ENCODE measurements around the gene XPO4. TPM values are rescaled to one million over a fixed set of nuclear protein-coding genes. Genes with fewer than 3 reads are reported as not detected.
"Not testable (repeated sequence)": the region's sequence is repeated elsewhere in the genome, so short reads cannot be mapped to it uniquely, and the experiment has no call there.

The XPO4 gene
- total and polyA plus RNA-seq, 4 donors, result 2.5 to 12.5 (median 7.5) TPM

DNA sequence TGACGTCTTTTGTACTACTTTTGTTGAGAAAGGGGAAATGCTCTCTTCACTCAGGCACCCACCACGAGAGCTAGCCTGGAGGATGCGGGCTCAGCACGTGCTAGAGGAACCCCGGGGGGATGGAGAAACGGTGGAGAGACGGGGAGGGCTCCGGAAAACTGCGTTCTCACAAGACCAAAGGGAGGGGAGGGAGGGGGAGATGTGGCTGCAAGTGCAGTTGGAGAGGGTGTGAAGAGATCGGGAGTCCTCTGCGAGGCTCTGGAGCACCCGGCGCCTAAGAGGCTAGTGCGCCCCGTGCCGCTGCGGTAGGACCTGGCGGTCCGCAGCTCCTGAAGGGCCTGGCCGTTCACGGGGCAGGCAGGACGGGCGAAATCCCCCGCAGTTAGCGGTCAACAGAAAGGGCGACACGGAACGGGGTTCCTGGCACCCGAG is 43.4 kb upstream of the XPO4 start (continued):
- TF ChIP-seq, protein P1, sequence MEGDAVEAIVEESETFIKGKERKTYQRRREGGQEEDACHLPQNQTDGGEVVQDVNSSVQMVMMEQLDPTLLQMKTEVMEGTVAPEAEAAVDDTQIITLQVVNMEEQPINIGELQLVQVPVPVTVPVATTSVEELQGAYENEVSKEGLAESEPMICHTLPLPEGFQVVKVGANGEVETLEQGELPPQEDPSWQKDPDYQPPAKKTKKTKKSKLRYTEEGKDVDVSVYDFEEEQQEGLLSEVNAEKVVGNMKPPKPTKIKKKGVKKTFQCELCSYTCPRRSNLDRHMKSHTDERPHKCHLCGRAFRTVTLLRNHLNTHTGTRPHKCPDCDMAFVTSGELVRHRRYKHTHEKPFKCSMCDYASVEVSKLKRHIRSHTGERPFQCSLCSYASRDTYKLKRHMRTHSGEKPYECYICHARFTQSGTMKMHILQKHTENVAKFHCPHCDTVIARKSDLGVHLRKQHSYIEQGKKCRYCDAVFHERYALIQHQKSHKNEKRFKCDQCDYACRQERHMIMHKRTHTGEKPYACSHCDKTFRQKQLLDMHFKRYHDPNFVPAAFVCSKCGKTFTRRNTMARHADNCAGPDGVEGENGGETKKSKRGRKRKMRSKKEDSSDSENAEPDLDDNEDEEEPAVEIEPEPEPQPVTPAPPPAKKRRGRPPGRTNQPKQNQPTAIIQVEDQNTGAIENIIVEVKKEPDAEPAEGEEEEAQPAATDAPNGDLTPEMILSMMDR (IDR thresholded peaks at IDR 0.05; ENCODE audit: low read depth, low read length, missing input control), result no peak
- TF ChIP-seq RAD21 (IDR thresholded peaks at IDR 0.05) (no peak), JUND (IDR thresholded peaks at IDR 0.05) (no peak), FOXA1 (IDR thresholded peaks at IDR 0.05) (no peak), YY1 (IDR thresholded peaks at IDR 0.05) (no peak)

DNA sequence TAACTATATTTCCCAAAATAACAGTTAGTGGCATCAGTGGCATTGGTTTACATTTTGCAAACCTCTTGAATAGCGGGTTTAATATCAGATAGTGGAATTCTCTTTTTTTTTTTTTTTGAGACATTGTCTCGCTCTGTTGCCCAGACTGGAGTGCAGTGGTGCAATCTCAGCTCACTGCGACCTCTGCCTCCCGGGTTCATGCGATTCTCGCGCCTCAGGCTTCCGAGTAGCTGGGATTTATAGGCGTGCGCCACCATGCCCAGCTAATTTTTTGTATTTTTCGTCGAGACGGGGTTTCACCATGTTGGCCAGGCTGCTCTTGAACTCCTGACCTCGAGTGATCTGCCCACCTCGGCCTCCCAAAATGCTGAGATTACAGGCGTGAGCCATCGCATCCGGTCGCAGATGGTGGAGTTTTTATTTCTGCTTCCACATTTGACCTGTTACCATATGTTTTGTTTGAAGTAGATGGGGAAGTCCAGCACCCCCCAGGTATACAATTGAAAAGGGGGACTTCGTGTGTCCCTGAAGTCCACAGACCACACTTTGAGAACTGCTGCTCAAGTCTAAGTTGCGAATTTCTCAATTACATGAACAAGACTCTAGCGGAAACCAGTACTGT is 40.5 kb upstream of the XPO4 start:
- no peak overlapping the region for H3K4me3 ChIP-seq (ENCODE audit: low read depth in 1 of 3, low read length in 3 of 3)
- H3K9ac ChIP-seq (ENCODE audit: low read depth in 1 of 2, low read length in 2 of 2), result no peak overlapping the region
- no peak overlapping the region for H3K27ac ChIP-seq (ENCODE audit: low read depth in 1 of 2, low read length in 2 of 2)
- 66% methylated on average over 22 of the region's 22 CpGs for WGBS
- no peaks in the 10 kb centered on the region for H3K9me3 ChIP-seq (ENCODE audit: control insufficient read depth in 4 of 4, low read length in 3 of 4)
- no peaks in the 10 kb centered on the region for H3K27me3 ChIP-seq (ENCODE audit: control insufficient read depth in 4 of 4, insufficient read depth in 4 of 4, low read length in 3 of 4)
- TF ChIP-seq, protein P2, sequence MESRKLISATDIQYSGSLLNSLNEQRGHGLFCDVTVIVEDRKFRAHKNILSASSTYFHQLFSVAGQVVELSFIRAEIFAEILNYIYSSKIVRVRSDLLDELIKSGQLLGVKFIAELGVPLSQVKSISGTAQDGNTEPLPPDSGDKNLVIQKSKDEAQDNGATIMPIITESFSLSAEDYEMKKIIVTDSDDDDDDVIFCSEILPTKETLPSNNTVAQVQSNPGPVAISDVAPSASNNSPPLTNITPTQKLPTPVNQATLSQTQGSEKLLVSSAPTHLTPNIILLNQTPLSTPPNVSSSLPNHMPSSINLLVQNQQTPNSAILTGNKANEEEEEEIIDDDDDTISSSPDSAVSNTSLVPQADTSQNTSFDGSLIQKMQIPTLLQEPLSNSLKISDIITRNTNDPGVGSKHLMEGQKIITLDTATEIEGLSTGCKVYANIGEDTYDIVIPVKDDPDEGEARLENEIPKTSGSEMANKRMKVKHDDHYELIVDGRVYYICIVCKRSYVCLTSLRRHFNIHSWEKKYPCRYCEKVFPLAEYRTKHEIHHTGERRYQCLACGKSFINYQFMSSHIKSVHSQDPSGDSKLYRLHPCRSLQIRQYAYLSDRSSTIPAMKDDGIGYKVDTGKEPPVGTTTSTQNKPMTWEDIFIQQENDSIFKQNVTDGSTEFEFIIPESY (IDR thresholded peaks at IDR 0.05), result no peak
- no peak for TF ChIP-seq EGR1 (IDR thresholded peaks at IDR 0.05; ENCODE audit: low read depth in 2 of 2)
- TF ChIP-seq, protein P3, sequence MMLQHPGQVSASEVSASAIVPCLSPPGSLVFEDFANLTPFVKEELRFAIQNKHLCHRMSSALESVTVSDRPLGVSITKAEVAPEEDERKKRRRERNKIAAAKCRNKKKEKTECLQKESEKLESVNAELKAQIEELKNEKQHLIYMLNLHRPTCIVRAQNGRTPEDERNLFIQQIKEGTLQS (IDR thresholded peaks at IDR 0.05), result no peak
- no peak for TF ChIP-seq TAF1 (conservative IDR thresholded peaks at IDR 0.05)
- no peak for DNase-seq (ENCODE audit: low spot score)
- no peaks in the 10 kb centered on the region for H3K36me3 ChIP-seq (ENCODE audit: control insufficient read depth in 4 of 4, insufficient read depth in 3 of 4, low read depth in 1 of 4, low read length in 3 of 4)
- peaks cover 0 to 3% (median 1%) of the 10 kb centered on the region in 4 donors for H3K4me1 ChIP-seq (ENCODE audit: control insufficient read depth in 4 of 4, insufficient read depth in 4 of 4, low read length in 3 of 4)

DNA sequence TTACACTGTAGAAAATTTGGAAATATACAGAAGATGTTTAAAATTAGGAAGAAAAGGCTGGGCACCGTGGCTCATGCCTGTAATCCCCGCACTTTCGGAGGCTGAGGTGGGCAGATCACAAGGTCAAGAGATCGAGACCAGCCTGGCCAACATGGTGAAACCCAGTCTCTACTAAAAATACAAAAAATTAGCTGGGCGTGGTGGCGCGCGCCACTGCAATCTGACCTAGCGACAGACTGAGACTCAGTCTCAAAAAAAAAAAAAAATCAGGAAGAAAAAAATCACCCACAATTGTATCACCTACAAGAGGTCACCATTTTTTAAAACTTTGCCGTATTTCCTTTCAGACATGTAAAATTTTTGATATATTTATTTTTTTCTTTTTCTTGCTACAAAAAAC is 38.0 kb upstream of the XPO4 start:
- not testable (repeated sequence) for H3K4me3 ChIP-seq (ENCODE audit: low read depth in 1 of 3, low read length in 3 of 3); H3K4me1 ChIP-seq (ENCODE audit: control insufficient read depth in 4 of 4, insufficient read depth in 4 of 4, low read length in 3 of 4); H3K27me3 ChIP-seq (ENCODE audit: control insufficient read depth in 4 of 4, insufficient read depth in 4 of 4, low read length in 3 of 4); H3K9ac ChIP-seq (ENCODE audit: low read depth in 1 of 2, low read length in 2 of 2); H3K36me3 ChIP-seq (ENCODE audit: control insufficient read depth in 4 of 4, insufficient read depth in 3 of 4, low read depth in 1 of 4, low read length in 3 of 4); H3K9me3 ChIP-seq (ENCODE audit: control insufficient read depth in 4 of 4, low read length in 3 of 4); DNase-seq (ENCODE audit: low spot score); H3K27ac ChIP-seq (ENCODE audit: low read depth in 1 of 2, low read length in 2 of 2)
- WGBS, result 90% methylated on average over 10 of the region's 10 CpGs

DNA sequence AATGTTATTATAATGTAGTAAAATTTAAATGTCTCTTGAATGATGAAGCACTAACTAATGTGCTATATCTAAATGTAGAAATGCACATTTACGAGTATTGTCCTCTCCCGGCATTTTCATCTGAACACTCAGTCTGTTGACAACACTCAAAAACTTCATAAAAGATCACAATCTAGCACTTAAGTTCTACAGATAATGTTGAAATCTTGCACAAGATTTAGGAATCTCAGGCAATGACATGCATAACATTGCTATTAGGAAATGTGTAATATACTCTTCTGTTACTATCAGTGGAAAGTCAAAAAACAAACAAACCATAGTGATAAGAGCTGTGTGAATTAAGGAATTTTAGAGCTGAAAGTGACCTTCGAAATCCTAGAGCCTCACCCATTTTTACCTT is 37.5 kb upstream of the XPO4 start:
- Histone ChIP-seq H3K4me3 (ENCODE audit: low read depth in 1 of 3, low read length in 3 of 3) (no peak overlapping the region), H3K27ac (ENCODE audit: low read depth in 1 of 2, low read length in 2 of 2) (no peak overlapping the region), H3K4me1 (ENCODE audit: control insufficient read depth in 4 of 4, insufficient read depth in 4 of 4, low read length in 3 of 4) (peaks cover 0 to 3% (median 1%) of the 10 kb centered on the region in 4 donors), H3K36me3 (ENCODE audit: control insufficient read depth in 4 of 4, insufficient read depth in 3 of 4, low read depth in 1 of 4, low read length in 3 of 4) (no peaks in the 10 kb centered on the region), H3K27me3 (ENCODE audit: control insufficient read depth in 4 of 4, insufficient read depth in 4 of 4, low read length in 3 of 4) (no peaks in the 10 kb centered on the region), H3K9ac (ENCODE audit: low read depth in 1 of 2, low read length in 2 of 2) (no peak overlapping the region), H3K9me3 (ENCODE audit: control insufficient read depth in 4 of 4, low read length in 3 of 4) (no peaks in the 10 kb centered on the region)
- TF ChIP-seq NR2F2 (IDR thresholded peaks at IDR 0.05) (no peak), RAD21 (IDR thresholded peaks at IDR 0.05) (no peak), EGR1 (IDR thresholded peaks at IDR 0.05; ENCODE audit: low read depth in 2 of 2) (no peak), RXRA (IDR thresholded peaks at IDR 0.05) (no peak), GABPA (IDR thresholded peaks at IDR 0.05 in 1 of 2, conservative IDR thresholded peaks at IDR 0.05 in 1 of 2) (no peak), HNF4G (IDR thresholded peaks at IDR 0.05) (no peak), SP1 (IDR thresholded peaks at IDR 0.05) (no peak), JUND (IDR thresholded peaks at IDR 0.05) (no peak), YY1 (IDR thresholded peaks at IDR 0.05) (no peak), FOXA1 (IDR thresholded peaks at IDR 0.05) (no peak), FOXA2 (IDR thresholded peaks at IDR 0.05) (no peak)
- TF ChIP-seq, protein P3 (IDR thresholded peaks at IDR 0.05), result no peak
- TF ChIP-seq, protein P4, sequence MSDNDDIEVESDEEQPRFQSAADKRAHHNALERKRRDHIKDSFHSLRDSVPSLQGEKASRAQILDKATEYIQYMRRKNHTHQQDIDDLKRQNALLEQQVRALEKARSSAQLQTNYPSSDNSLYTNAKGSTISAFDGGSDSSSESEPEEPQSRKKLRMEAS (IDR thresholded peaks at IDR 0.05), result no peak
- TF ChIP-seq, protein P1 (IDR thresholded peaks at IDR 0.05; ENCODE audit: low read depth, low read length, missing input control), result no peak
- no peak for DNase-seq (ENCODE audit: low spot score)
- 65% methylated on average over 3 of the region's 3 CpGs for WGBS
